NCI-H226 (cell line): ENCODE data around the gene A4GALT.

Experiments used
- DNase-seq: peaks from one replicate; pipeline ENCODE4 v3.0.0-alpha.2; 2015

A4GALT gene

GRCh38 chr22:42646569-42647525, 73.8 kb downstream of the A4GALT start:
- peak; percentile 80 for DNase-seq

- no peak for DNase-seq
Observed at GRCh38 chr22:42645938-42646568, 74.6 kb downstream of the A4GALT start.

- DNase-seq, result no peak
Observed at GRCh38 chr22:42645341-42645937, 75.2 kb downstream of the A4GALT start.

GRCh38 chr22:42644422-42645340, 76.0 kb downstream of the A4GALT start:
- DNase-seq, result no peak

GRCh38 chr22:42643634-42644421, 76.8 kb downstream of the A4GALT start:
- no peak for DNase-seq

GRCh38 chr22:42642806-42643633, 77.7 kb downstream of the A4GALT start:
- no peak for DNase-seq
